ENCODE data around the gene NR1H2.

The NR1H2 gene

GRCh38 chr19:50427318-50427925 lies 51.2 kb downstream of the NR1H2 start:
- no peak for DNase-seq

GRCh38 chr19:50427997-50428425 lies 51.8 kb downstream of the NR1H2 start:
- peak; percentile 93 for DNase-seq

- DNase-seq, result no peak
These were observed 52.7 kb downstream of the NR1H2 start for GRCh38 chr19:50428772-50429463.

- no peak for DNase-seq
These were observed 54.7 kb downstream of the NR1H2 start for GRCh38 chr19:50430888-50431342.

GRCh38 chr19:50431343-50432220 lies 55.3 kb downstream of the NR1H2 start:
- DNase-seq, result peak; percentile 76

GRCh38 chr19:50432221-50433028 lies 56.2 kb downstream of the NR1H2 start, which contains the start of gene MYBPC2:
TSS of gene MYBPC2 (plus strand) at chr19:50432892. CDS start at chr19:50432954, 62 bp downstream.
- no peak for DNase-seq

All from inflammatory macrophage treated with lipopolysaccharide for 4 hours (primary cell).